Suprapubic skin (tissue), 4 donors: ENCODE results near the gene HLA-DOA. TPM values are rescaled to one million over a fixed set of nuclear protein-coding genes. Genes with fewer than 3 reads are reported as not detected.

ENCODE experiments used
- DNase-seq, 2 donors: peaks; one replicate each; pipeline ENCODE4 v3.0.0-alpha.2; 2019; ENCODE audit warnings: low spot score in 2 of 2
- H3K27ac ChIP-seq: fragments of 200-600 bp; sonication (generic); one replicate; pipeline ENCODE4 v1.5.1; 2019
- H3K27me3 ChIP-seq: fragments of 200-600 bp; sonication (generic); one replicate; pipeline ENCODE4 v1.5.1; 2019
- H3K36me3 ChIP-seq: fragments of 200-600 bp; sonication (generic); one replicate; pipeline ENCODE4 v1.5.1; 2019
- H3K4me1 ChIP-seq: fragments of 200-600 bp; sonication (generic); one replicate; pipeline ENCODE4 v1.5.1; 2019
- H3K4me3 ChIP-seq: fragments of 200-600 bp; sonication (generic); one replicate; pipeline ENCODE4 v1.5.1; 2019; ENCODE audit warnings: mild to moderate bottlenecking
- H3K9me3 ChIP-seq: fragments of 200-600 bp; sonication (generic); one replicate; pipeline ENCODE4 v1.5.1; 2019
- EP300 ChIP-seq: sonication (generic); formaldehyde crosslinking; IDR thresholded peaks from one replicate; pipeline ENCODE4 v1.6.1; 2017; ENCODE audit warnings: antibody characterized with exemption
- POLR2A ChIP-seq, 2 donors: fragments of 450-650 bp; IDR thresholded peaks; one replicate each; pipeline ENCODE4 v1.6.1; 2017; ENCODE audit warnings: antibody characterized with exemption in 2 of 2, mild to moderate bottlenecking in 2 of 2, moderate library complexity in 2 of 2
- POLR2AphosphoS5 ChIP-seq, 3 donors: sonication (generic); formaldehyde crosslinking; IDR thresholded peaks; one replicate each; pipeline ENCODE4 v1.6.1; 2017; ENCODE audit warnings: antibody characterized with exemption in 3 of 3
- WGBS: methylation state at CpG from one replicate; pipeline ENCODE4 v1.1.5; 2018; 5-methylcytosine and 5-hydroxymethylcytosine counted together
- total RNA-seq, 4 donors: library from RNA; depleted of rRNA; stranded (reverse); fragments of >200 nt; gene quantifications; one replicate each; pipeline ENCODE4 v1.1.0, GENCODE V29; 2016
- TF ChIP-seq, protein P1 (sequence below), 2 donors: fragments of 200-600 bp in 1 of 2; fragments of 450-650 bp in 1 of 2; sonication (generic) in 1 of 2; IDR thresholded peaks; one replicate each; pipeline ENCODE4 v1.5.1; 2016 to 2019; ENCODE audit warnings: antibody characterized with exemption in 2 of 2, mild to moderate bottlenecking in 1 of 2, moderate library complexity in 1 of 2

The HLA-DOA gene
- total RNA-seq, 4 donors from 2014 or later: 6.8 to 14.3 (median 8.0) TPM

DNA sequence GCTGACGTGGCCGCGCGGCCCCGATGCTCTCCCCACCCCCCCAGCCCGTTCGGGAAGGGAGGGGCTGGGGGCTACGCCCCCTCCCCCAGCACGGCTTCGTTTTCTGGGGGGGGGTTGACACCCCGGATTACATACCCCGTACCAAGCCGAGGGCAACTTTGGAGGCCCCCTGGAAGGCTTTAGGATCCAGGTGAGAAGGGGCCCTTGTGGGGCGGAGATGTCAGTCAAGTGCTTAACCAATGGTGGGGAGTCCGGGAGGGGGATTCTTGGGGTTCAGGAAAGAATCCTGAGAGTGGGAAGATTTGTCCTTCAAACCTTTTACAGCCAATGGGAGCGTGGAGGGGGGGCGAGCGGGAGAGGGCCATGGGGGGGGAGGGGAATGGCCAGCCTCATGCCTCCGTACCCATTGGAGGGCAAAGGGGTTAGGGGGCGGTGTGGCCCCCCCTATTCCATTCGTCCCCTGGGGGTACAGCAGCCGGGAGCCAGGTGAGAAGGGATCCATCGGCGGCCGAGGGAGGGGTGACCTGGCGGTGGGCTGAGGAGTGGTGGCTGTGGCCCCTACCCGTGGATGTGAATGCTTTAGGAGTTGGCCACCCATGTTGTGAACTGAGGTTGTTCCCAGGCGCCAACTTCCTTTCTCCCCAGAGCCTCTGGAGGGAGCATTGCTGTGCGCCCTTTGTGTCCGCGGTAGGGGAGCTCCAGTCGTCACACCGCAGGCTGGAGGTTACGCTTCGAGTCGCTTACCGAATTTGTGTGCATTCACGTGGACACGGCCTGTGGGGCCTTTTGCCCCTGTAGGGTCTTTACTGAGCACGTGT, 40.3 kb downstream of the HLA-DOA start:
- no peaks in the 10 kb centered on the region for H3K27me3 ChIP-seq
- H3K27ac ChIP-seq: peak overlapping the region; percentile 97
- WGBS: 0% methylated on average over 2 of the region's 40 CpGs
- TF ChIP-seq POLR2AphosphoS5 (IDR thresholded peaks at IDR 0.05): peak in 1 of 3 donors; percentile 10
- TF ChIP-seq EP300: no peak
- peaks cover 7% of the 10 kb centered on the region for H3K36me3 ChIP-seq
- H3K4me3 ChIP-seq: peak overlapping the region; percentile 69
- peaks cover 22% of the 10 kb centered on the region for H3K4me1 ChIP-seq
- H3K9me3 ChIP-seq: no peaks in the 10 kb centered on the region
- DNase-seq: peak in 1 of 2 donors; percentile 87

GRCh38 chr6:32968093-32968866, 41.1 kb downstream of the HLA-DOA start, which contains the start of gene BRD2:
BRD2 (plus strand) TSS chr6:32968594; CDS start chr6:32972899, 4,305 bp downstream.
- DNase-seq: peak; percentile 97 to 98
- 0% methylated on average over 29 of the region's 62 CpGs for WGBS
- Histone ChIP-seq H3K27ac (peak within 1 kb of the TSS; percentile 97), H3K4me3 (peak within 1 kb of the TSS; percentile 69), H3K9me3 (no peaks in the 10 kb centered on the region), H3K36me3 (peaks cover 7% of the 10 kb centered on the region), H3K27me3 (no peaks in the 10 kb centered on the region), H3K4me1 (peaks cover 22% of the 10 kb centered on the region)
- TF ChIP-seq POLR2A (IDR thresholded peaks at IDR 0.05): peak; percentile 31 to 88
- peak; percentile 50 to 76 (median 74) for TF ChIP-seq POLR2AphosphoS5 (IDR thresholded peaks at IDR 0.05)
- TF ChIP-seq, protein P1, sequence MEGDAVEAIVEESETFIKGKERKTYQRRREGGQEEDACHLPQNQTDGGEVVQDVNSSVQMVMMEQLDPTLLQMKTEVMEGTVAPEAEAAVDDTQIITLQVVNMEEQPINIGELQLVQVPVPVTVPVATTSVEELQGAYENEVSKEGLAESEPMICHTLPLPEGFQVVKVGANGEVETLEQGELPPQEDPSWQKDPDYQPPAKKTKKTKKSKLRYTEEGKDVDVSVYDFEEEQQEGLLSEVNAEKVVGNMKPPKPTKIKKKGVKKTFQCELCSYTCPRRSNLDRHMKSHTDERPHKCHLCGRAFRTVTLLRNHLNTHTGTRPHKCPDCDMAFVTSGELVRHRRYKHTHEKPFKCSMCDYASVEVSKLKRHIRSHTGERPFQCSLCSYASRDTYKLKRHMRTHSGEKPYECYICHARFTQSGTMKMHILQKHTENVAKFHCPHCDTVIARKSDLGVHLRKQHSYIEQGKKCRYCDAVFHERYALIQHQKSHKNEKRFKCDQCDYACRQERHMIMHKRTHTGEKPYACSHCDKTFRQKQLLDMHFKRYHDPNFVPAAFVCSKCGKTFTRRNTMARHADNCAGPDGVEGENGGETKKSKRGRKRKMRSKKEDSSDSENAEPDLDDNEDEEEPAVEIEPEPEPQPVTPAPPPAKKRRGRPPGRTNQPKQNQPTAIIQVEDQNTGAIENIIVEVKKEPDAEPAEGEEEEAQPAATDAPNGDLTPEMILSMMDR (IDR thresholded peaks at IDR 0.05): no peak

DNA sequence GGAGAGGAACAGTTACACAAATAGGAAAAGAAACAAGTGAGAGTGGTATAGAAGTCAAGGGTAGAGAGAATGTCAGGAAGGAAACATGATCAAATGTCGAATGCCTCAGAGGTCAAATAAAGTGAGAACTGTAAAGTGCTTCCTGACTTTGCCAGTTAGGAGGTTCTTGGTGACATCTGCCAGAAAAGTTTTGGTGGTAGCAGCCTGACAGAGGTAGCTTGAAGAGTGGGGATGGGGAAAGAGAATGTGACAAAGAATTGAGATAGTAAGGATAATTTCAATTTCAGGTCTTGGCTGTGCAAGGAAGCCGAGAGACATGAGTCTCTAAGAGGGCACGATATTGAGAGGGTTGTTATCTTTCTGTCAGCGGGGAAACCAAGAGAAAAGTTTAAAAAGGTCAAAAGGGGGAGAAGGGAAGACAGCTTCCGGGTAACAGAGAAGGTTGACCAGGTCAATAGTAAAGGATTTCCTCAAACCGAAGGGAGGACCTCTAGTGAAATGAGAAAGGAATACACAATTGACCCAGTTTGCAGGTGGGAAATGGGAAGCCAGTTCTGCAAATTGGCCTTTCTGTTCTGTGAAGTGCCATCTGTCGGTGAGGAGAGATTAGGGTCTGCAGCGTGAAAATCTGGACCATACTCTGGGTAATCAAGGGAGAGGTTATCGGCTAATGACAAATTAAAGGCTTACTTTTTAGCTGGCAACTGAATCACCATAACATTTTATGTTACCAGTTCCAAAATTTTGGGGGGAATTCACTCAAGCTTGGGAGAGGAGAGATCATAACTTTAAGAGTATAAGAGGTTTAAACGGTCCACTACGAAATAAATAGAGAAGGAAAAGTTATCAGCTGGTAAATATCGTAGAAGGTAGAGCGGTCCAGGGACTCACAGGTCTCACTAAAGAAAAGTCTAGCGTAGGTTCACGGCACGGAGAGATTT, 42.0 kb downstream of the HLA-DOA start:
- DNase-seq: no peak
- Histone ChIP-seq H3K4me3 (peak overlapping the region; percentile 69), H3K9me3 (no peaks in the 10 kb centered on the region), H3K27me3 (no peaks in the 10 kb centered on the region), H3K4me1 (peaks cover 27% of the 10 kb centered on the region), H3K27ac (peak overlapping the region; percentile 97), H3K36me3 (no peaks in the 10 kb centered on the region)
- no peak for TF ChIP-seq POLR2A (IDR thresholded peaks at IDR 0.05)
- TF ChIP-seq POLR2AphosphoS5 (IDR thresholded peaks at IDR 0.05): no peak
- TF ChIP-seq, protein P1 (IDR thresholded peaks at IDR 0.05): peak in 1 of 2 donors; percentile 34
- 6% methylated on average over 16 of the region's 16 CpGs for WGBS

DNA sequence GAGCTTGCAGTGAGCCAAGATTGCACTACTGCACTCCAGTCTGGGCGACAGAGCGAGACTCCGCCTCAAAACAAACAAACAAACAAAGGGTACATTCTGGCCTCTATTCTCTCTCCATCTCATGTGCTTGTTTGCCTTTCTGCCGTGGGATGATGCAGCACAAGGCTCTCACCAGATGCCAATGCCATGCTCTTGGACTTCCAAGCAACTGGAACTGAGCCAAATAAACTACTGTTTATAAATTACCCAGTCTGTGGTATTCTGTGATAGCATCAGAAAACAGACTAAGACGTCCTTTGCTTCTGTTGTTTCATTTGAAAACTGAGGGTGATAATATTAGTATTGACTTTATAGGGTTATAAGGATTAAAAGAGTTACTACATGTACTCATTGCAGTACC, 44.6 kb downstream of the HLA-DOA start:
- Histone ChIP-seq H3K27ac (no peak overlapping the region), H3K36me3 (no peaks in the 10 kb centered on the region), H3K9me3 (no peaks in the 10 kb centered on the region), H3K4me3 (no peak overlapping the region), H3K4me1 (peaks cover 27% of the 10 kb centered on the region), H3K27me3 (no peaks in the 10 kb centered on the region)
- WGBS: 93% methylated on average over 5 of the region's 5 CpGs
- DNase-seq: no peak
- TF ChIP-seq EP300: no peak
- TF ChIP-seq, protein P1 (IDR thresholded peaks at IDR 0.05): no peak
- no peak for TF ChIP-seq POLR2A (IDR thresholded peaks at IDR 0.05)
- no peak for TF ChIP-seq POLR2AphosphoS5 (IDR thresholded peaks at IDR 0.05)

DNA sequence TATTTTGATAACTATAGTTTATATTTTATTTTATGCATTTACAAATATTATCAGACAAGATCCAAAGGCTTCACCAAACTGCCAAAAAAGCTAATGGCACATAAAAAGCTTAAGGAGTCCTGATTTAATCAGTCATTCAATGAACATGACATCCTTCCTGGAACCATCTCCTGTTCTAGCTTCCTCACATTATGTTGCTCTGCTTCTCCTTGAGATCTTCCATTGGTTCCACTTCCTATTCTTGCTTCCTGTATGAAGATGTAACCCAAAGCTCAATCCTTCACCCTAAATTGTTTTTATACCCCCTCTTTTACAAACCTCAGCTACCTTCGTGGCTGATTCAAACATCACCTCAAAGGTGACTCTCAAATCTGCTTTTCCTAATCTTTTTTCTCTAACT, 45.5 kb downstream of the HLA-DOA start:
- no peaks in the 10 kb centered on the region for H3K27me3 ChIP-seq
- DNase-seq: no peak
- H3K4me1 ChIP-seq: peaks cover 27% of the 10 kb centered on the region
- 78% methylated on average over 1 of the region's 1 CpG for WGBS
- no peak for TF ChIP-seq POLR2A (IDR thresholded peaks at IDR 0.05)
- TF ChIP-seq POLR2AphosphoS5 (IDR thresholded peaks at IDR 0.05): no peak
- no peak for TF ChIP-seq EP300
- TF ChIP-seq, protein P1 (IDR thresholded peaks at IDR 0.05): no peak
- H3K4me3 ChIP-seq: no peak overlapping the region
- H3K9me3 ChIP-seq: no peaks in the 10 kb centered on the region
- H3K36me3 ChIP-seq: no peaks in the 10 kb centered on the region
- no peak overlapping the region for H3K27ac ChIP-seq
